GM21515 (cell line): Measurements from ENCODE around the gene ZDHHC14.
"Not testable (repeated sequence)": the region's sequence is repeated elsewhere in the genome, so short reads cannot be mapped to it uniquely, and the experiment has no call there.

ENCODE experiments used
- ATAC-seq: cut with Tn5 transposase; IDR thresholded peaks from one replicate; pipeline ENCODE4 v1.9.1; 2021; ENCODE audit not compliant: unreplicated experiment

The ZDHHC14 gene

DNA sequence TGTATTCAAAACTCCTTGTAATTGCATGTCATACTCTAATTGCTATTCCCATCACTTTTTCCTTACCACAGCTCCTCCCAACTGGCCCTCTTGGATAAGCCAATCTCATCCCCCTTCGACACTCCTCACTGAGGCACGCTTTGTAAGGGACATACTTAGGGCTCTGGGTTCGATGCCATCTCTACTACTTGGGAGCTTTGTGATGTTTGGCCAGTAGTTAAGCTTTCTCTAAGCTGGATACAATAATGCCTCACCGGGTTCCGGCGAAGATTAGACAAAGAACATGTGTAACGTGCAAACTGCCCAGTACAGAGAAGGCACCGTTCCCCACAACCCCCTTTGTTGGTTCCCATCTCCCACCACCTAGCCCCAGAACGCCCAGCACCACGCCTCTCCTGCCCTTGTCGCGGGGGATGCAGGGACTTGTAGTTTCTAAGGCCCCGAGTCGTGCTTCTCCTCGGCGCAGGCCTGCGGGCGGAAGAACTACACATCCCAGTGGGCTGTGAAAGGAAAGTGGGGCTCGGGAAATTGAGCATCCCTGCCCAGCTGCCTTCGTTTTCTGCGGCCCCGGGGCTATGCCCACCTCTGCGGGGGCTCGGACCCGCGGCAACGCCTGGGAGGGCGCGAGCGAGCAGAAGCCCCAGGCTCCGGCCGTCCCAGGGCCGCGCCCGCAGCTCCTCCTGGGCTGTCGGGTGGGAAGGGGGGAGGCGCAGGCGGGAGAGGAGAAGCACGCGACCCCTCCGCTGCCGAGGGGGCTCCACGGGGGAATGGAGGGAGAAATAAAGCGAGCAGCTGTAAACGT is 1.1 kb upstream of the ZDHHC14 start:
- ATAC-seq: peak; percentile 83

DNA sequence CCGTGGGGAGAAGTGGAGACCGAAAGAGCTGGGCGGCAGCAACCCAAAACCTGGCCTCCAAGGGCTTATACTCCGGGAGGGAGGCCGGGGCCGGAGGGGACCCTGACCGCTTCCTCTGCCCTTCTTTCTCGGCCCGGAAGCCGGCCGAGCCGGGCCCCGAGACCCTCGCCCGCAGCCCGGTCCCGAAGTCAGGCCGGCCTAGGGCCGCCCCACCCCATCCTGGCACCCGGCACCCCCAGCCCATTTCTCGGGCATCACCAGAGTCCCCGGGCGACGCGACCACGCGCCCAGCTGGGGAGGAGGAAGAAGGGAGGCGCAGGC is 572 bp upstream of the ZDHHC14 start:
- peak; percentile 6 for ATAC-seq

DNA sequence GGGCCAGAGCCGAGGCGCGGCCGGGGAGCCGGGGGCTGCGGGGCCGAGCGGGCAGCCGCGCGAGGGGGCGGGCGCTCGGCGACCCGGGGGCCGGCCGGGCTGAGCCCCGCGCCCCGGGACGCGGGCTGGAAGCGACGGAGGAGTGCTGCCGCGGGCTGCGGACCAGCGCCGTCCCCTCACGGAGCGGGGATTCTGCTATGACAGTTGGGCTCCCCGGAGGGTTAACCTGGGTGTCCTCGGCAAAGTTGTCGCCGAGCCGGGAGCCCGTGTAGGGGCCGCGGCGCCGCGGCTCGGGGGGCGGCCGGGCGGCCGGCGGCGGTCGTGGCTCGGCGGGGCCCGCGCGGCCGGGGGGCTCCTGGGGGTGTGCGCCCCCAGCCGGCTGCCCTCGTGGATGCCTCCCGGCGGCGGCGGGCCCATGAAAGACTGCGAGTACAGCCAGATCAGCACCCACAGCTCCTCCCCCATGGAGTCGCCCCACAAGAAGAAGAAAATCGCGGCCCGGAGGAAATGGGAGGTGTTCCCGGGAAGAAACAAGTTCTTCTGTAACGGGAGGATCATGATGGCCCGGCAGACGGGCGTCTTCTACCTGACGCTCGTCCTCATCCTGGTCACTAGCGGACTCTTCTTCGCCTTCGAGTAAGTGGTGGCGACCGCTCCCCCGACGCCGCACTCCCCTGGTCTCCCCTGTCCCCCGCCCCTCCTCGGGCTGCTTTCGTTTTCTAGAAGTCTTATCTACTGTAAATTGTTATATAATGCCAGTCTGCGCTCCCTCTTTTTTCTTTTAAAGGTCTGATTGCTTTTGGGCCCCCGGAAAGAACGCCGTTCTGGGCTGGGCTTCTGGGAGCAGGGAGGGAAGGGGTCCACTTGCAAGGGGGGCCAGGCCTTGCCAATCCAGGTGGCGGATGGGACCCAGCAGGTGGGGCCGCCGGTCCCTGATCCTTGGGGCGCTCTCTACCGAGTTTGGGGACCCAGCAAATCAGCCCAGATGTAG is 936 bp downstream of the ZDHHC14 start:
- ATAC-seq: peak; percentile 2

DNA sequence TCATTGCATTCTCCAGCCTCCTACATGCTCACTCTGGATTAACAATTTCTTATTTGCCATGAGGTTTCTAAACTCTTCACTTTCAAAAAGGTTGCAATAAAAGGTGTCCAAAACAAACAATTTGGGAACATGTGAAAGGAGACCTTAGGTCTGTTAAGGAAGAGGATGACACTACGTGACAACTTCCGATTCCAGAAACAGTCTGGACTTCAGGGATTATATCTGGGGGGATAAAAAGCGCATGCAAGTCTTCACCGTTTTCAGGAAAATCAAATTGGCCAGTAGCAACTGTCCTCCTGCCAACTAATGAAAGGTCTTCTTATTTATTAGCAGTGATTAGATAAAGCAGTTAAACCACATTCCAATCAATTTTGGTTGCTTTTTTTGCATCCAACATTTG is 1.8 kb downstream of the ZDHHC14 start:
- ATAC-seq: no peak

DNA sequence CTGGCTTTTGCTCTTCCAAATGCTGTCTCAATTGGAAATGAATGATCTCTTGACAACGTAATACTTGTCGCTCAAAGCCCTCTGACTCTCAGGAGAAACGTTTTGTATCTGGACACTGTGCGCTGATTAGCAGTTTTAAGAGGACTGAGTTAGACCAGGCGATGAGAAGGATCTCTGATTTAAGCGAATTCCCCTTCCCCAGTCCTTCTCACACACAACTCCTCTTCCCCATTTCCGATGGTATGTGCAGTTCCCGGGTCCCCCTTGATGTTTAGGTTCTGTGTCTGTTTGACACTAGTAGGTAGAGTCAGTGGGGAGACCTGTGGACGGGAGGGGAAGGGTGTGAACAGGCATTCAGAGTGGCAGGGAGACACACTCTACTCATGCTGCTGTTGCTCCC is 2.5 kb downstream of the ZDHHC14 start:
- no peak for ATAC-seq

DNA sequence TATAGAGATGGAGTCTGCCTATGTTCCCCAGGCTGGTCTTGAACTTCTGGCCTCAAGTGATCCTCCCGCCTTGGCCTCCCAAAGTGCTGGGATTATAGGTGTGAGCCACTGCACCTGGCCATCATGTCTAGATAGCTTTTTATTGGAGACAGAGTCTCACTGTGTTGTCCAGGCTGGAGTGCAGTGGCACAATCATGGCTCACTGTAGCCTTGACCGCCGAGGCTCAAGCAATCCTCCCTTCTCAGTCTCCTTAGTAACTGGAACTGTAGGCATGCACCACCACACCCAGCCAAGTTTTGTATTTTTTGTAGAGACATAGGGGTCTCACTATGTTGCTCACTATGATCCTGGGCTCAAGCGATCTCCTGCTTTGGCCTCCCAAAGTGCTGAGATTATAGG is 4.0 kb downstream of the ZDHHC14 start:
- not testable (repeated sequence) for ATAC-seq

DNA sequence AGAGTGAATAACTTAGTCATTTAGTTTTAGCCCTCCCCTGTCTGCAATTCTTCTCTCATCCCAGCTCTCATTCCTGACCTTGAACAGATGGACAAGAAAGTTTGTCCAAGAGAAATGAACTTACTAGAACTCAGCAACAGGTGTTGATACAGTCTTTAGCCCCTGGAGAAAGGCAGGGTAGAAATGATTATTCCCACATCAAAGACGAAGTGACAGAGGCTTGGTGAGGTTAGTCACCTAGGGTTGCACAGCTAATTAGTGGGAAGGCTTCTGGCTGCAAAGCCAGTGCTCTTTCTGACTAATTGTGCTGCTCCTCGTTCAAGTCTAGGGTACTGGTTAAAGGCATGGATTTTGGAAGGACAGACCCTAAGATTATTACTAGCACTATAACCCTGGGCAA is 4.5 kb downstream of the ZDHHC14 start:
- ATAC-seq: no peak

DNA sequence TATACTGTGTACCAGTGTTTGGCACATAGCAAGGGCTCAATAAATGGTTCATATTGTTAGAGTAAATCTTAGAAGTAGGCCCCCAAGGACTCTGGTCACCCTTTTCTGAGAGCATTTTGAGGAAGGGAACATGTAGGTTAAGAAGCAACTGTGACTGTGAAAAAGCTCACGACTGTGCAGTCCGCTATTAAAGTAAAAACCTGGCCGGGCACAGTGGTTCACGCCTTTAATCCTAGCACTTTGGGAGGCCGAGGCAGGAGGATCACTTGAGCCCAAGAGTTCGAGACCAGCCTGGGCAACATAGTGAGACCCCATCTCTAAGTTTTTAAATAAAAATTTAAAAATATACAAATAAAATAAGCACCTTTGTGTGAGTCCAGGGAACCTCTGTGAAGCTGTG is 5.0 kb downstream of the ZDHHC14 start:
- no peak for ATAC-seq

DNA sequence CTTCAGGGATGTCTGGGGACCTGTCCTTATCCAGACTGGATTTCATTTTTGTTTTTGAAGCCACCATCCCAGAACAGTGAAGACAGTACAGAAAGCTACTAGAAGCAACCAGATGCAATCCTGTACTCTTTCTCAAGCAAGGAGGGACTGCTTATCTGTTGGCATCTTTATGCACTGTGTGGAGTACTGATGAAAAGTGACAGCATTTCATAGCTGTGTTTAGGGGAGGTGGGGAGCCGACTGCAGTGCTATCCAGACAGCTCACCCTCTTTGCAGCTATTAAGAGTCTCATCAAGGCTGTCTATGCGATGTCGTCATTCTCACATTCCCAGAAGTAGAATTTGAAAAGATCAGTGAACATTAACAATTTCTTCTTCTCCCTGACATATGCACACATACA is 5.5 kb downstream of the ZDHHC14 start:
- no peak for ATAC-seq

DNA sequence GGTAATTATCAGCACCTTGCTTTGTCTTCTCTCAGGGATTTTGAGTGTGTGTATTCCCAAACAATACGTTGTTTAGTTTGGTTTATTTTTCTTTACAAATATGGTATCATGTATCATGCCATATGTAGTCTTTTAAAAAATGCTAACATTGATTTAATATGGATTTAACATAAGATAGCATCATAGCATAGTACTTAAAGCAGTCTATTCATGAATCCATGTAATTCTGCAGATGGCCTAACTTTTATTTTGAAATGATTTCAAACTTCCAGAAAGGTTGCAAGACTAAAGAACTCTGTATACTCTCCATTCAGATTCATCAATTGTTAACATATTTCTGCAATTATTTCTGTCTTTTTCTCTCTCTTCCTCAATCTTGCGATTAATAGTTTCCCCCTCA is 7.9 kb downstream of the ZDHHC14 start:
- no peak for ATAC-seq

DNA sequence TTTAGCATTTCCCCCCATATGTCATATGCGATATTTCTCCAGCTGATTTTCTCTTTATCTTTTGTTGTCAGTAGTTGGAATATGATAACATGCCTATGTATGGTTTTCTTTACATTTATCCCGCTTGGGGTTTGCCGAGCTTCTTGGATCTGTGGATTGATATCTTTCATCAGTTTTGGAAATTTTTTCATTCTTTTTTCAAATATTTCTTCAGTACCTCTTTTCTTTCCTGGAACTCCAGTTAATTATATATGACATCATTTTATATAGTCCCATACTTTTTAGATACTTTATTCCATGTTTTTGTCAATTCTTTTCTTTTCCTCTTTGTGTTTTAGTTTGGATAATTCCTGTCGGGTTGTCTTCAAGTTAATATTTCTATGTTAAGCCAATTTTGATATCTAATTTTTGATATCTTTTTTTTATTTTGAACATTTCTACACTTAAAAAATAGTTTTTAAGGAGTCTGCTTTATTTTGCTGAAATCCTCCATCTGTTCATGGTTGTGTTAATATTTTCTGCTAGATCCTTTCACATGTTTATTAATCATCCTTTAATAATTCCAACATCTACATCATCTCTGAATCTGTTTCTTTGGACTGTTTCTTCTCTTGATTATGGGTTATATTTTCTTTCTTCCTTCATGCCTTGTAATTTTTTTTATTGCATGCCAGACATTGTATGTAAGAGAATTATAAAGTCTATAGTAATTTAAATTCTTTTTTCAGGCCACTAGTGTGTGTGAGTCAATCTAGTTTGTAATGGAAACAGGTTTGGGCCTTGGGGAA is 9.5 kb downstream of the ZDHHC14 start:
- ATAC-seq: no peak

DNA sequence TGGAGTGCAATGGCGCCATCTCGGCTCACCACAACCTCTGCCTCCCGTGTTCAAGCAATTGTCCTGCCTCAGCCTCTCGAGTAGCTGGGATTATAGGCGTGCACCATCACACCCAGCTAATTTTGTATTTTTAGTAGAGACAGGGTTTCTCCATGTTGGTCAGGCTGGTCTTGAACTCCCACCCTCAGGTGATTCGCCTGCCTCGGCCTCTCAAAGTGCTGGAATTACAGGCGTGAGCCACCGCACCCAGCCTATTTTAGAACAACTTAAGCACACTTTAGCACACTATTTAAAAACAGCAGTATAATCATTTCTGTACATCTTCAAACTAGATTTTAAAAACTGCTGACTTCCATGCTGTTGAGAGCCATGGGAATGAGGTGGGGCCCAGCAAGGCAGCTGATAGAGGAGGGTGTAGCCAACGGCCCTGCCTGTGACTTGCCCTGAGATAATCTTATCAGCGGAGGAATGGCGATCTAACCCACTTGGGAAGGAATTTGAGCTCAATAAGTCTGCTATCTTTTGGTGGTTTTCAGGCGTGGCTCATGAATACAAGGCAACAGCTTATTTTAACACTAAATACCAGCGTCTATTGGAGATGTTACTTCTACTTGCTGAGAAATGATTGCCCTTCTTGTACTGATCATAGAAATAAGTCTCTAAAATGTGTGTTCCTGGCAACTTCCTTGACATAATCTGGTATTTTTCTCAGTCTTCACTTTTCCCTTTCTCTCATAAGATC is 12.1 kb downstream of the ZDHHC14 start:
- ATAC-seq: no peak

DNA sequence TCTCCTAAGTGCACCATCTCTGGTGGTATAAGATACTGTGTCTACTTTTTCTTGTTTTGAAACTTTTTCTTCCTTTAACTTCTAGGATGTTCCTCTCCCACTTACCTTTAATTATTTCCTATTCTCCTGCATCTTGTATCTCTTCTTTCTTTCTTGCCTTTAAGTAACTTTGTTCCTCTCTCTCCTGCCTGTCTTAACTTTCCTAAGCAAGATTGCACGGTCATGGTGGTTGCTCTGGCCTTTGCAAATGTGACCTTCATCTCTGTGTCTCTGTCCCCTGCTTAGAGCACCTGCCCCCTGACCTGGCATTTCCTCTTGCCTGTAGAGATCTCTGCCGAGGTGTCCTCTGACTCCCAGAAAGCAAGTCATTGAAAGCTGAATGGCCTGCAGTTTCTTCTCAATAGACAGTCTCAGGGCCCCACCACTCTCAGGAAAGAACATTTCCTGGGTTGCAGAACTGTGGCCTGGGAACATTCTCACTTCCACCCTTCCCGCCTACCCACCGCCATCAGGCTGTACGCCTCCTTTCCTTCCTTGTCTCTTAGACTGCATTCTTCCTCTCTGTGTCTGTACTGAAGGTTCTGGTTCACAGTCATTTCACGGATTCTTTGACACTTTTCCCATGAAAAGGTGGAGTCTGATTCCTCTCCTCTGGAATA is 12.8 kb downstream of the ZDHHC14 start:
- no peak for ATAC-seq

DNA sequence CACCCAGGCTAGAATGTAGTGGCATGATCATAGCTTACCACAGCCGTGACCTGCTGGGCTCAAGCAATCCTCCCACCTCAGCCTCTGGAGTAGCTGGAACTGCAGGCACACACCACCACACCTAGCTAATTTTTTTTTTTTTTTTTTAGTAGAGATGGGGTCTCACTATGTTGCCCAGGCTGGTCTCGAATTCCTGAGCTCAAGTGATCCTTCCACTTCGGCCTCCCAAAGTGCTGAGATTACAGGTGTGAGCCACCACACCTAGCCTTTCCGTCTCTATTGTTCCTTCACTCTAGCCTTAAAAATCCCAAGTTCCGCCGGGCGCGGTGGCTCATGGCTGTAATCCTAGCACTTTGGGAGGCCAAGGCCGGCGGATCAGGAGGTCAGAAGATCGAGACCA is 14.2 kb downstream of the ZDHHC14 start:
- not testable (repeated sequence) for ATAC-seq

DNA sequence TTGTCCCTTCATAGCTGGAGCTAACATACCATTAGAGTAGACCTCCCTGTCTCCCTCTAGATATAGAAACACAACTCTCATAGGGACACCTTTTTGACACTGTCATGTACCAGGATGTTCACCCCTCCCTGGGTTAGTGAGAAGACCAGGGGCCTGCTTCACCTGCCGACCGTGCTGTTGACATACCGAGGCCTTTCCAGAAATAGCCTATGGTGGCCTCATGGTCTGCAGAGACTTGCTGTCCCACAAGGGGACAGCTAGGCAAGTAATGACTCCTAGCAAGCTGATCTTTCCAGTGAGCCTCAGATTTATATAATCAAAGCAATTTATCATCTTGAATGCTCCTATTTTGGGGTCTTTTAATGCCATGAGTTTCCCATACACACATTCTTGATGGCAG is 15.0 kb downstream of the ZDHHC14 start:
- ATAC-seq: no peak

DNA sequence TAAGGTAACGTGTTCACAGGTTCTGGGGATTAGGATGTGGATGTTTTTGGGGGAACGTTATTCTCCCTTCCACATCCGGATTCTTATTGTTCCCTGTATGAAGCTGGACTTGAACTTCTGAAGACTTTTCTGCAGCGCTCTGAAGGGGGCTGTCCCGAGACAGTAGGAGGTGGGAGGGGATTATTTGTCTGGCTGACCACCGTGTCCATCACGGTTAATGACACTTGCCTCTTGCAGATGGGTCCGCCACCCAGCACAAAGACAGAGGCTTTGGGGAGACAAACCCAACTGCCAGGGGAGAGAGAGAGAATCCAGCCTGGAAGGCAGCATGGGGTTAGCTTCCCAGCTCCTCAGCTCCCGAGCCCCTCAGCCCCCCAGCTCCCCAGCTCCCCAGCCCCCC is 16.7 kb downstream of the ZDHHC14 start:
- no peak for ATAC-seq

DNA sequence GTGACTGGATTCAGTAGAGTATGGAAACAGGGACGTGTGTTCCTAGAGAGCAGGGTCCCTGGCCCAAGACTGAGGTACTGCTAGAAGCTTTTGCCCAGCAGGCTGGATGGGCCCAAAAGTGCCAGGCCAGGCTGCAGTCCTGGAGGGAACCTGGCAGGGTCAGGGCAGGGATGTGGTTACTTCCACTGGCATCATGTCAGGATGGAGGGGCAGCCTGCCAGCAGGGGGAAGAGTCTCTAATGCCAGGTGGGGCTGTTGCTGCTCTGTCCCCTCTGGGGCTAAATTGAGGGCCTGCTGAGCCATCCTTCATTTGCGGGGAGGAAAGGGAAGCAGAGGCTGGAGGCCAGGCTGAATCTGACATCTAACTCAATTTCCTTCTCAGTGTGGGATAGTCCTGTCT is 17.2 kb downstream of the ZDHHC14 start:
- ATAC-seq: no peak

DNA sequence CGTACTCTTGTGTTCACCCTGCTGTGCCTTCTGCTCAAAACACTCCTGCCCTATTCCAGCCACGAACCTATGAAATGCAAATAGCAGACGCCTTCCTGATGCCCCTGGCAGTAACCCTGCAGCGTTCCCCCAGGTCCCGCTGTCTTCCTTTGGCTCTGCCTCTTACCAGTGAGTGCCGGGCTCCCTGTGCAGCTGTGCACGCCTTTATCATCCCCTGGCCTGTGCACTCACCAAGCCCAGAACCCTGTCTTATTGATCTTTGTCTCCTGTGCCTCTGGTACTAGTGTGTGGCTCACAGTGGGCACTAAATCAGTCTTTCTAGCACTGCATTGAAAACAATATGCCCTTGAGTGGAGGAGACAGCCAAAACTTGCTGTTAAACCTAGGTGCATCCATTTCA is 19.7 kb downstream of the ZDHHC14 start:
- no peak for ATAC-seq

DNA sequence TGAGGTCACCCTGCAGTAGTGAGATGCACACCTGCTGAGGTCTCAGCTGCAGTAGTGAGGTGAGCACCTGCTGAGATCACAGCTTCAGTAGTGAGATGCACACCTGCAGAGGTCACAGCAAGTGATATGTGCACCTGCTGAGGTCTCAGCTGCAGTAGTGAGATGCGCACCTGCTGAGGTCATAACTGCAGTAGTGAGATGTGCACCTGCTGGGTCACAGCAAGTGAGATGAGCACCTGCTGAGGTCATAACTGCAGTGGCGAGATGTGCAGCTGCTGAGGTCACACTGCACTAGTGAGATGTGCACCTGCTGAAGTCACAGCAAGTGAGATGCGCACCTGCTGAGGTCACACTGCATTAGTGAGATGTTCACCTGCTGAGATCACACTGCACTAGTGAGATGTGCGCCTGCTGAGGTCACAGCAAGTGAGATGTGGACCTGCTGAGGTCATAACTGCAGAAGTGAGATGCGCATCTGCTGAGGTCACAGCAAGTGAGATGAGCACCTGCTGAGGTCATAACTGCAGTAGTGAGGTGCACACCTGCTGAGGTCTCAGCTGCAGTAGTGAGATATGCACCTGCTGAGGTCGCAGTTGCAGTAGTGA is 20.8 kb downstream of the ZDHHC14 start:
- no peak for ATAC-seq
